Measurements from ENCODE around the gene KLF6.

The KLF6 gene

DNA sequence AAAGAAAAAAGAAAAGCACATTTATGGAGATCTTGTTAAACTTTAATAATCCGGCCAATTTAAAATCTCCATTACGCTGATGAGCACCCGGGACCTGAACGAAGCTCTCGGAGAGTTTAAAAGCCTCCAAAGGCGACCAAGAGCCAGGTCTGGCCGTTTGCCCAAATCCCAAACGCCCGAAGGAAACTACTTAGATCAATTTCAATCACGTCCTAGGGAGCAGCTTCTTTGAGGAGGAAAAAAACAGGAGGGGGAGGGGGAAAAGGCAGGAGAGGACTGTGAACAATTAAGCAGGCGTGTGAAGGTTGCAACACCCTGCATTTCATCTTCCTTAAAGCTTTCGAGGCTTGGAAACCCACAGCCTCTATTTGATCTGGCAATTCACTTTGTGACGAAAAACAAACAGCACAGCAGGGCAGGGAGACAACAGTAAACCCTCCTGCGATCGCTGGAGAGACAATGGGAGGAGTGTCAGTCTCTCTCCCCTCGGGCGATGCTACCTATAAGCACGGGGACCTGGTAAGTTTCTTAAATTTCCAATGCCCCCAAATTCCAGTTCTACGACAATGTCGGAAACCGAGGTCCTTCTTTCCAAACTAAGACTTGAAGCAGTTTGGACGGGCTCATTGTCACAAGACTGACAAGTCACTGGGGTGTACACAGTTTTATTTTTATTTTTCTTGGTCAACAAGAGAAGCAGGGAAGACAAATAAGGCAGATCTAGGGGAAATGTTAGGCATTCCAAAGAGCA, 1.2 kb downstream of the KLF6 start:
- TF ChIP-seq, protein P1, sequence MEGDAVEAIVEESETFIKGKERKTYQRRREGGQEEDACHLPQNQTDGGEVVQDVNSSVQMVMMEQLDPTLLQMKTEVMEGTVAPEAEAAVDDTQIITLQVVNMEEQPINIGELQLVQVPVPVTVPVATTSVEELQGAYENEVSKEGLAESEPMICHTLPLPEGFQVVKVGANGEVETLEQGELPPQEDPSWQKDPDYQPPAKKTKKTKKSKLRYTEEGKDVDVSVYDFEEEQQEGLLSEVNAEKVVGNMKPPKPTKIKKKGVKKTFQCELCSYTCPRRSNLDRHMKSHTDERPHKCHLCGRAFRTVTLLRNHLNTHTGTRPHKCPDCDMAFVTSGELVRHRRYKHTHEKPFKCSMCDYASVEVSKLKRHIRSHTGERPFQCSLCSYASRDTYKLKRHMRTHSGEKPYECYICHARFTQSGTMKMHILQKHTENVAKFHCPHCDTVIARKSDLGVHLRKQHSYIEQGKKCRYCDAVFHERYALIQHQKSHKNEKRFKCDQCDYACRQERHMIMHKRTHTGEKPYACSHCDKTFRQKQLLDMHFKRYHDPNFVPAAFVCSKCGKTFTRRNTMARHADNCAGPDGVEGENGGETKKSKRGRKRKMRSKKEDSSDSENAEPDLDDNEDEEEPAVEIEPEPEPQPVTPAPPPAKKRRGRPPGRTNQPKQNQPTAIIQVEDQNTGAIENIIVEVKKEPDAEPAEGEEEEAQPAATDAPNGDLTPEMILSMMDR (conservative IDR thresholded peaks at IDR 0.05; ENCODE audit: low read depth, low read length) = no peak
- peak; percentile 76 for DNase-seq (ENCODE audit: low read depth)
- H3K4me3 ChIP-seq (ENCODE audit: low read depth, low read length) = peak overlapping the region; percentile 99

DNA sequence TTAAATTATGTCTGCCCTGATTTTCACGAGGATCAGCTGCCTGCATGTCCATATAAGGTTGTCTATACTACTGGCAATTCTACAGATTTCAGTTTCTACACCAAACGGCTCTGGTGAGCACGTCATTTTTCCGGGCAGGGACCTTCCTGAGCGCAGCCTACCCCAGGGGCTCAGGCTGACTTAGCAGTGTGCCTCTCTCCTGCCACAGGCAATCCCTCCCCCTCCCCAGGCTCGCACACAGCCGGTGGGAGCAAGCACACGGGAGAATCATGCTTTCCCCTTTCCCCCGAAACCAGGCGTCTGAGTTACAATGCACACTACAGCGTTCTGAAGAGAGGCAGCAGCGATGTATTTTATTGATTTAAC, 1.7 kb downstream of the KLF6 start:
- H3K4me3 ChIP-seq (ENCODE audit: low read depth, low read length) = peak overlapping the region; percentile 99
- peak; percentile 84 for DNase-seq (ENCODE audit: low read depth)
- TF ChIP-seq, protein P1 (conservative IDR thresholded peaks at IDR 0.05; ENCODE audit: low read depth, low read length) = no peak

DNA sequence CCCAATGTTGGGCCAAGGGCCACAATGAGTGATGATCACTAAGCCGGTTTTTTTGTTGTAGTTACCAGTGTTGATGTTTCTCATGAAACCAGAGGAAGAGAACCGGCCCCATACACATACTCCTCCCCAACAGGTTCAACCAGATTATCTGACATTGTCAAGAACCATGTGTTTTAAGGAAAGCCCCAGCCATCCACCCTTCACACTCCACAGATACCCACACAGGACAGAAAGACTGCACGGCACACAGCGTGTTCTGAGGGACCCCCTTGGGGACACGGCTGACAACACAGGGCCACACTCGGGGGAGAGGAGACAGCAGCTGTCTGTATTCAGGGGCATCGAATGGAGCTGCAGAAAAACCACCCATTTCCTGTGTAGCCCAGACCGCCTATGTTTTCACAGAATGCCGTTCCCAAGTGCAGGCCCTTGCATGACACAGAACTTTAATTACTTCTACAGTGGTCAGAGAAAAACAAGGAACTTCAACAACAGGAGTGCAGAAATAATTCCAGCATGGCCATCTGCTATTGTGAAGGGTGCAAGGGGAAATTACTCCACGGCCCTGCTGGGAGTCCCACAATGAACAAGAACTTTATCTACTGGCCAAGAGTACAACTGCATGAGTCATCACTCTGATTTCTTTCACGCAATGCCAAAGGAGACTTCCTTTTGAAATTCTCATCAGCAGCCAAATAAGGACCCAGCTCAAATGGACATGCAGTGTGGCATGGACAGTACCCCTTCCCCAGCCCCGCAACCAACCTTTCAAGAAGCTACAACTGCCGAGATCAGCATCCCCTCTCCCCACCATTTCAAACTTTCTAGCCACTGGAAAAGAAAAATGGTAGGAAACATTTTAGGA, 2.3 kb downstream of the KLF6 start:
- TF ChIP-seq, protein P1 (conservative IDR thresholded peaks at IDR 0.05; ENCODE audit: low read depth, low read length) = no peak
- peak; percentile 96 for DNase-seq (ENCODE audit: low read depth)
- H3K4me3 ChIP-seq (ENCODE audit: low read depth, low read length) = peak overlapping the region; percentile 99

DNA sequence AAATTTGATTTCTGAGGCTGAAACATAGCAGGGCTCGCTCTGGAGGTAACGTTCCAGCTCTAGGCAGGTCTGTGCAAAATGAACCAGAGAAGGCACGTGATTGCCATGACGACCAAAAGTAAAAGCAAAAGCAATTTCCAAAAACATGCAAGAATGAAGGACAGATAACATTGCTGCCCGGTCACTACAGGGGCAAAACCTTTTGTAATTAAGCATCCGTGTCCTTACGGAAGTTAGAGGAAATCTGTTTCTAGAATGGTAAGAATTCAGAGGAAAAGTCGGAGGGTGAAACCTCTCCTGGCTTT, 2.9 kb downstream of the KLF6 start:
- peak; percentile 81 for DNase-seq (ENCODE audit: low read depth)
- H3K4me3 ChIP-seq (ENCODE audit: low read depth, low read length) = peak overlapping the region; percentile 99
- TF ChIP-seq, protein P1 (conservative IDR thresholded peaks at IDR 0.05; ENCODE audit: low read depth, low read length) = no peak

DNA sequence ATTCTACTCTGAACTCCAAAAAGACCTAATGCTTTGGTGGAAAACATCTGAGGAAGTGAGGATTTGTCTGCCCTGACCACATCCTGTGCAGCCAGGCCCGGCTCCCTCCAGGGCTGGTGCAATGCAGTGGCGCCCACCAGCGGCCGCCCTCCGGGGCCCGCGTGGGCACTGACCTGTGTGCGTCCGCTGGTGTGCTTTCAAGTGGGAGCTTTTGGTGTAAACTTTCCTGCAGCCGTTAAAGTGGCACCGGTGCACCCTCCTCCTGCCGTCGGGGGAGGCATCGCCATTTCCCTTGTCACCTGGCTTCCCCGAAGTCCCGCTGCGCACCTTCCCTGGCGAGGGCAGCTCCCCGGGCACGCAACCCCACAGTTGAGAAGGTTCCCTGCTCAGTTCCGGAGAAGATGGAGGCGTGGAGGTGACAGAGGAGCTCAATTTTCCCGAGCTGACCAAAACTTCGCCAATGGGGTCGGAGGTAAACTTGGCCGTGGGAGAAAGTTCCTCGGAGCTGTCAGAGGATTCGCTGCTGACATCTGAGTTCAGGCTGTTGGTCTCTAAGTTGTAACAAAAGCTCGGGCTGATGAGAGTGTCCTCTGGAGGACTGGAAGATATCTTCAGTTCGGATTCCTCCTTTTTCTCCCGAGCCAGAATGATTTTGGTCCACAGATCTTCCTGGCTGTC, 3.4 kb downstream of the KLF6 start:
- peak; percentile 80 for DNase-seq (ENCODE audit: low read depth)
- peak overlapping the region; percentile 99 for H3K4me3 ChIP-seq (ENCODE audit: low read depth, low read length)
- TF ChIP-seq, protein P1 (conservative IDR thresholded peaks at IDR 0.05; ENCODE audit: low read depth, low read length) = peak; percentile 64

DNA sequence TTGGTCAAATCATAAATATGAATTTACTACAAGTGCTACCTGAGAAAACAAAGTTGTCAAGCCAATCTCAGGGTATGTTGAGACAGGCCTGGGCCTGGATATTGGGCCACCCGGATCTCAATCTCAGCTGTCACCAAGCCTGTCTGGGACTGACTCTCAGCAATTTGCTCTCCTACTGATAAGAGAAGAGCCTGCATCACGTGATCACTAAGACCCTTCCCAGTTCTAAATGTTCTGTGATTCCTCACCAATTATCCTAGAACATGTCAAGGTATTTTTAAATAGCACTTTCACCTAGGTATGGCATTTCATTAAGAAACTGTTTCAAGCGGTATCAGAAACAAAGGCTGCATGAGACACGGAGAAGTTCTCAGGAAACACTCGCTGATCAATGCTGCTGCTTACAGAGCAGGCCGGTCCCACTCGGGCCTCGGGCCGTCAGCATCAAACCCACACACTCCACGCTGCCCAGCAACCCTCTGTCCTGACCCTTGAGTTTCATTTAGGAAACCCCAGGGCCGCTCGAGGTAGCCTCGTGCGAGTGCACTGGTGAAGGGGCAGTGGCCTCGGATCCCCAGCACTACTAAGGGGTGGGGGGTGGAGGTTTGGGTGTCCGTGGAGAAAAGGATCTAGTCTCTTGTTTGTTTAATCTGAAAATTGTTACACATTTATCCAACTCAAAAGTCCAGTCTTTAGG, 4.1 kb downstream of the KLF6 start:
- peak overlapping the region; percentile 99 for H3K4me3 ChIP-seq (ENCODE audit: low read depth, low read length)
- TF ChIP-seq, protein P1 (conservative IDR thresholded peaks at IDR 0.05; ENCODE audit: low read depth, low read length) = no peak
- DNase-seq (ENCODE audit: low read depth) = peak; percentile 58

All from choroid plexus epithelial cell (primary cell).